Progenitor cell of endocrine pancreas (in vitro differentiated cells): ENCODE results near the gene PRKAR1B. TPM values are rescaled to one million over a fixed set of nuclear protein-coding genes. Genes with fewer than 3 reads are reported as not detected.

Experiments used
- DNase-seq: peaks from one replicate; pipeline ENCODE4 v3.0.0; 2021; ENCODE audit warnings: low spot score; ENCODE audit not compliant: unreplicated experiment
- H3K27ac Mint-ChIP-seq: 2 replicates; pipeline ENCODE4 v1.8.0; 2021; ENCODE audit warnings: mild to moderate bottlenecking, moderate library complexity, mixed read lengths
- H3K27me3 Mint-ChIP-seq: 2 replicates; pipeline ENCODE4 v1.8.0; 2021; ENCODE audit warnings: mixed read lengths
- H3K36me3 Mint-ChIP-seq: 2 replicates; pipeline ENCODE4 v1.8.0; 2022; ENCODE audit warnings: mixed read lengths; ENCODE audit not compliant: insufficient read depth
- H3K4me1 Mint-ChIP-seq: 2 replicates; pipeline ENCODE4 v1.8.0; 2021; ENCODE audit warnings: low read depth, mixed read lengths
- H3K4me3 Mint-ChIP-seq: 2 replicates; pipeline ENCODE4 v1.8.0; 2021; ENCODE audit warnings: low read depth, mild to moderate bottlenecking, moderate library complexity, mixed read lengths
- H3K9me3 Mint-ChIP-seq: 2 replicates; pipeline ENCODE4 v1.8.0; 2021; ENCODE audit warnings: low read depth, mixed read lengths
- total RNA-seq: library from RNA; stranded (reverse); gene quantifications from 2 replicates; pipeline ENCODE4 v1.2.1, GENCODE V29; 2021
- TF ChIP-seq, protein P1 (sequence below): fragments of 200-600 bp; sonication (generic); IDR thresholded peaks from one replicate; pipeline ENCODE4 v1.5.0; 2021; ENCODE audit warnings: antibody characterized with exemption, mild to moderate bottlenecking; ENCODE audit not compliant: unreplicated experiment

The PRKAR1B gene
- total RNA-seq, 1 donor from 2014 or later, result 54.2 TPM

DNA sequence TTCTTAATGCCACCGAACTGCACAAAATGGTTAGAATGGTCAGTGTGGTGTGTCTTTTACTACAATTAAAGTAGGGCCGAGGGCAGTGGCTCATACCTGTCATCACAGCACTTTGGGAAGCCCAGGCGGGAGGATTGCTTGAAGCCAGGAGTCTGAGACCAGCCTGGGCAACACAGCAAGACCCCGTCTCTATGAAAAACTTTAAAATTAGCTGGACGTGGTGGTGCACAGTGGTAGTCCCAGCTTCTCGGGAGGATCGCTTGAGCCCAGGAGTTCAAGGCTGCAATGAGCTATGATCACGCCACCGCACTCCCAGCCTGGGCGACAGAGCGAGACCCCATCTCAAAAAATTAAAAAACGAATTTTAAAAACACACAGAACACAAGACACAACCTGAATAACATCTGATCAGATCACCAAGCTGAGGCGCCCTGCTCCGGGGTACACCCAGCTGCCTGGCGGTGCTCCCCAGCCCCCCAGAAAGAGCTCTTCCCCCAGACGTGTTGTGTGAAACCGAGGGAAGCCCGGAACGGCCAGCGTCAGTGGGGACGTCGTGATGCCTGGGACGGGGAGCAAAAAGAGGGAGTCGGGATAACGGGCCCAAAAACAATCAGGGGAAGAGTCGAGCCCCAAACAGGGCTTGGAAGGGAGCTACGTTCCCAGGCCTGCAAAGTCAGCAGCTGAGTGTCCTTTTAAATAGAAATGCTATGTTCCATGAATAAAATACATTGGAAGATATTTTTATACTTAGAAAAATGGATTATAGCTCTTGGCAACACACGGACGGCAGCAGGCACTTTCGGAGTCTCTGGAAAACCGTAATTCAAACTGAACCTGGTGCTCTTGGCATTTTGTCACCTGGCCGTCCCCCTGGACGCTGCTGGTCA lies 126.7 kb downstream of the PRKAR1B start:
- Mint-ChIP-seq H3K4me1 (peaks cover 1% of the 10 kb centered on the region), H3K4me3 (no peak overlapping the region), H3K27me3 (no peaks in the 10 kb centered on the region), H3K27ac (no peak overlapping the region), H3K9me3 (no peaks in the 10 kb centered on the region), H3K36me3 (peaks cover 11% of the 10 kb centered on the region)
- DNase-seq, result no peak
- TF ChIP-seq, protein P1, sequence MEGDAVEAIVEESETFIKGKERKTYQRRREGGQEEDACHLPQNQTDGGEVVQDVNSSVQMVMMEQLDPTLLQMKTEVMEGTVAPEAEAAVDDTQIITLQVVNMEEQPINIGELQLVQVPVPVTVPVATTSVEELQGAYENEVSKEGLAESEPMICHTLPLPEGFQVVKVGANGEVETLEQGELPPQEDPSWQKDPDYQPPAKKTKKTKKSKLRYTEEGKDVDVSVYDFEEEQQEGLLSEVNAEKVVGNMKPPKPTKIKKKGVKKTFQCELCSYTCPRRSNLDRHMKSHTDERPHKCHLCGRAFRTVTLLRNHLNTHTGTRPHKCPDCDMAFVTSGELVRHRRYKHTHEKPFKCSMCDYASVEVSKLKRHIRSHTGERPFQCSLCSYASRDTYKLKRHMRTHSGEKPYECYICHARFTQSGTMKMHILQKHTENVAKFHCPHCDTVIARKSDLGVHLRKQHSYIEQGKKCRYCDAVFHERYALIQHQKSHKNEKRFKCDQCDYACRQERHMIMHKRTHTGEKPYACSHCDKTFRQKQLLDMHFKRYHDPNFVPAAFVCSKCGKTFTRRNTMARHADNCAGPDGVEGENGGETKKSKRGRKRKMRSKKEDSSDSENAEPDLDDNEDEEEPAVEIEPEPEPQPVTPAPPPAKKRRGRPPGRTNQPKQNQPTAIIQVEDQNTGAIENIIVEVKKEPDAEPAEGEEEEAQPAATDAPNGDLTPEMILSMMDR, result no peak

DNA sequence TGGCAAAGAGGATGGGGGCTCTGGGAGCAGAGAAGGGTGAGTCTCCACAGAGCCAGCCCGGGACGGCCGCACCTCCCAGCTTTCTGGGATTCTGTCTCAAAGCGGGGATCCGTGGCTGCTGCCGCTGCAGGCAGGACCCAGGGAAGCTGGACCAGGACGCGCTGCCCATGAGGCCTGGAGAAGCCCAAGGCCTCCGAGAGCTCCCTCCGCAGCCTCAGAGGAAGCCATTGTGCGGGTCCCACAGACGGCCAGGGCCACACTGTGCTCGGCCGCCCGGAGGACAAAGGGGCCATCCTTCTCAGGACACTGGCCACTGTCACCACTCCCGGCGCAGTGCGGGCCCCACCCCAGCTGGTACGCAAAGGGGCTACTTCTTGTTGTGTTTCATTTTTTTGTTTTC lies 128.2 kb downstream of the PRKAR1B start:
- no peaks in the 10 kb centered on the region for H3K27me3 Mint-ChIP-seq
- no peaks in the 10 kb centered on the region for H3K9me3 Mint-ChIP-seq
- no peak overlapping the region for H3K27ac Mint-ChIP-seq
- peaks cover 1% of the 10 kb centered on the region for H3K4me1 Mint-ChIP-seq
- TF ChIP-seq, protein P1, result no peak
- H3K4me3 Mint-ChIP-seq, result no peak overlapping the region
- no peak for DNase-seq
- H3K36me3 Mint-ChIP-seq, result peaks cover 10% of the 10 kb centered on the region

DNA sequence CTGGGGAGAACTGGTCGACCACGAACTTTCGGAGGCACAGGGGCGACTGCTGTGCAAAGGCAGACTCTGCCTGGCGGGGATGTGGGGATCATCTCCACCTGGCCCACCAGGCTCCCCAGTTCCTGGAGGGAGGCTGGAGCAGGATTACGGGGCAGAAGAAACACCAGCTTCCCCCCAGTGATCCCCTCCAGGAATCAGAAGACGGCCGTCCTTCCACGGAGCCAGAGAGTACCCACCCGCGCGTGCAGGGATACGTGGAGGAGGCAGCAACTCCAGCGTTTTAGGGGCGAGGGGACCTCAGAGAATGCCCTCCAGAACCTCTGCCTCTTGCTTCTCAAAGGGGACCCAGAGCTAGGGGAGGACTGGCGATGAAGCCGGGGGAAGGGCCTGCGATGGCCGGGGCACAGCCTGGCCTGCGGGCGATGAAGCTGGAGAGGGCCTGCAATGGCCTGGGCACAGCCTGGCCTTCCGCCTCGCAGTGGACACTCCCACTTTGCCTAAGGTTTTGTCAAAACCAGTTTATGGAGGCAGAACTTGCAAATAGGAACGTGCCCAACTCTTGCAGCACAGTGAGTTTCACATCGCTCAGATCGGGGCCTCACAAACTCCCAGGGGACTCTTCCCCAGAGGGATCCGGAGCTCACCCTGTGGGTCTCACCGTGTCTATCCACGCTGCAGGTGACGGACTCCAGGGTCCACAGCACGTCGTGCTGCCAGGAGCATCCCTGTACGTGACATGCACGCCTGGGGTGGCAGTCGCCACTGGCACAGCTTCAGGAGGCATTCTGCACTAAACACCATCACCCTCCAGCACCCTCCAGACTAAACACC lies 129.5 kb downstream of the PRKAR1B start:
- H3K4me1 Mint-ChIP-seq, result no peaks in the 10 kb centered on the region
- H3K4me3 Mint-ChIP-seq, result no peak overlapping the region
- H3K9me3 Mint-ChIP-seq, result no peaks in the 10 kb centered on the region
- no peak for DNase-seq
- TF ChIP-seq, protein P1, result no peak
- peaks cover 8% of the 10 kb centered on the region for H3K36me3 Mint-ChIP-seq
- H3K27me3 Mint-ChIP-seq, result no peaks in the 10 kb centered on the region
- no peak overlapping the region for H3K27ac Mint-ChIP-seq

DNA sequence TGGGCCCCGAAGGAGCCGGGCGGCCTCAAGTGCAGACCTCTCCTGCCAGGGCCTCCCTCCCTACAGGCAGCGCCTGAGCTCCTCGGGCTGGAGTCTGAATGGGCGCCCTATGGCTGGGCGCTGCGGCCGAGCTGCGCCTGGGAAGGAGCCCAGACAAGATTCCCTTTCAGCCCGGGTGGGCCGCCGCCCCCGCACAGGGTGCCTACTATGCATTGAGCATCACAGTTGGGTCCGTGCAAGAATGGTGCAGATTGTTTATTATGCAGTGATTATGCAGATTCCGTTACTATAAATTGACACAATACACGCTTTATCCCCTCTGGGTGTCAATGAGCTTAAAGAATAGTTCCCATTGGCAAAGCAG lies 130.3 kb downstream of the PRKAR1B start:
- Mint-ChIP-seq H3K27ac (no peak overlapping the region), H3K9me3 (no peaks in the 10 kb centered on the region), H3K27me3 (no peaks in the 10 kb centered on the region), H3K4me1 (no peaks in the 10 kb centered on the region), H3K36me3 (peaks cover 8% of the 10 kb centered on the region), H3K4me3 (no peak overlapping the region)
- DNase-seq, result no peak
- TF ChIP-seq, protein P1, result no peak

DNA sequence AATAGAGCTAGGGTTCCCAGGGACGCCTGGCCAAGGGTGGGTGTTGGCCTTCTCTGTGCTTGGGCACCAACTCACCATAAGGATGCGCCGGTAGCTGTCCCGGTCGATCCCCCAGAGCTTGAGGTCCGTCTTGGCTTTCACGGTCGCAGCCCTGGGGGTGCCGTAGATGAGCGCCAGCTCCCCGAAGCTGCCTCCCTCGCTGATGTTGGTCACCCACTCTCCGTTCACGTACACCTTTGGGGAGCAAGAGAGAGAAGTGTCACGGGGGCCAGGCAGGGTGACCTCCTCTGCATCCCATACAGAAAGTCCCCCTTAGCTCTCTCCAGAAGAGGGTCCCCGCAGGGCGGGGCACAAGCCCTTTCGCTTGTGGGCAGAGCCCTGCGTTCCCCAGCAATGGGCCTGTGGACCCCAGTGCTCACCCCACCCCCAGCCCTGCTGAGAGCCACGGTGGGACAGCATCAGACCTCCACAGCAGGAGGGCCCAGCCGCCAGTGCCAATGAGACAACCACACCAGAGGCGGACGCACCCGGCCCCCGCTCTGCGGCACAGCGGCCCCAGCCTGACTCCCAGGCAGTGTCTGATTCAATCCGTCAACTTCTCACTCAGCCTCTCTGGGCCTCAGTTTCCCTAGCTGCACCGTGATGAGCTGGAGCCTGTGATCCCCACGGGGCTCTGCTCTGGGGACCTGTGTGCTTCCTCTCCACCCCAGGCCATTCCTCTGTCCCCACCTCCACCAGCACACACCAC lies 130.8 kb downstream of the PRKAR1B start:
- Mint-ChIP-seq H3K4me1 (no peaks in the 10 kb centered on the region), H3K9me3 (no peaks in the 10 kb centered on the region), H3K4me3 (no peak overlapping the region), H3K36me3 (peaks cover 8% of the 10 kb centered on the region), H3K27ac (no peak overlapping the region), H3K27me3 (no peaks in the 10 kb centered on the region)
- DNase-seq, result no peak
- TF ChIP-seq, protein P1, result no peak
